ENCODE results near the gene ITM2C.
A peak's percentile ranks its signal among the peaks of the same experiment; 100 is the strongest.

ITM2C gene

DNA sequence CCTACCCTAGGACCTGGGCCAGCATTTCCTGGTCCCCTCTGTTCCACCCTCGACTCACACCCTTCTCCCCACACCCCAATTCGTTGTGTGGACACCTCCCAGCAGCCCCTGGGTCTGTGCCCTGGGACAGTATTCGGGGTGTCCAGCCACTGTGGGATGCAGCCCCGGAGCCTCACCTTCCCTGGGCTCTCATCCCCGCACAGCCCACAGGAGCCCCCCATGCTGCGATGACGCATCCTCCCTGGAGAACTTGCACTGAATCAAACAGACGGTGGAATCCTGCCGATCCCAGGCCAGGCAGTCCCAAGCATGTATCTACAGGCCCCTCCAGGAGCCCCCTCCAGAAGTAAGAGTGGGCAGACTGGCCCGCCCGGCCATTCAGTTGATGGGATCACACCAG lies 9.7 kb downstream of the ITM2C start:
- no peak for DNase-seq

DNA sequence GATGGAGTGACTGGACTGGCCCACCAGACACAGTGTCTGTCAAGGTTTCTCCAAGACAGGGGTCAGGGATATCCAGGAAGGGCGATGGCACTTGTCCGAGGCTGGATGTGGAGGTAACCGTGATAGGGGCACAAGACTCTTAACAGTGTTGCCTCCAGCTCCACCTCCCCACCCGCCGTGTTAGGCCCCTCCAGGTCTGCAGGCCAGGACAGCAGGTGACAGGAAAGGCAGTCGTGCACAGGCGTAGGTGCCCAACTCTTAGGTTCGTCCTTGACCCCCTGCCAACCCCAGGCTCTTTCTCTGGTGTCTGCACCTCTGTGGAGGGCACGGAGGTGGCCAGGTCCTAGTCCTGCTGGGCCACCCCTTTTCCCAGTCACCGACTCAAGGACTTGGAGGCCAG lies 10.1 kb downstream of the ITM2C start:
- DNase-seq: no peak

DNA sequence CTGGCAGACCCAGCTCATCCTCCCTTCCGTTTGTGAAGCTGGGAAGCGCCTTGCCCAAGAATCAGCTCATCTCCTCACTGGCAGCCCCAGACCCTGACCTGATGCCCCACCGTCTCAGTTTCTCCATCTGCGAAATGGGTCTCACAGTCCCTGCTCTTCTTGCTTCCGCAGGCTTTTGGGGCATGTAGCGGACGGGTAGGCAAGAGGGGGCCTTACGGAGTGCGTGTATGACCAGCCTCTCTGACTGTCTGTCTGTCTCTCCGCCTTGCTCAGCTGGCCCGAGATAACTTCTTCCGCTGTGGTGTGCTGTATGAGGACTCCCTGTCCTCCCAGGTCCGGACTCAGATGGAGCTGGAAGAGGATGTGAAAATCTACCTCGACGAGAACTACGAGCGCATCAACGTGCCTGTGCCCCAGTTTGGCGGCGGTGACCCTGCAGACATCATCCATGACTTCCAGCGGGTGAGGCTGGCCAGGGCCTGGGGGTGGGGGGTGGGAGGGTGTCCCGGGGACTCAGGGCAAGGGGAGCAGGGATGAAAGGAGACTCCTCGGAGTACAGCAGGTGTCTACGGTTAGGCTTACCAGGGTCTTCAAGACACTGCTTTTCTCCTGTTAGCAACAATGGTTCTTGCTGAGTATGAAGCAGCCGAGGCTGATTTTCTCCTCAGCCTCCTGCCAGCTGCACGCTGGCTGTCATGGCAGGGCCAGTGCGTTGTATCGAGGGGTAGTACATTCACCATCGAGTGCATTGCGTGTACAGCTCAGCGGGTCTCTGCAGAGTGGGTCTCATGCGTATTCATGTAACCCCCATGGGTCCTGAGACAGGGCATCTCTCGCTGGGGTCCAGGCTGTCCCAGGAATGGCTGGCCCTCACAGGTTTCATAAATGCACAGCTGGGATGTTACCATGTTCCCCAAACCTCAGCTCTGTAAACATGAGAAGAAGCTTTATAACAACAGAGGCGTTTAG lies 10.9 kb downstream of the ITM2C start:
- no peak for DNase-seq

DNA sequence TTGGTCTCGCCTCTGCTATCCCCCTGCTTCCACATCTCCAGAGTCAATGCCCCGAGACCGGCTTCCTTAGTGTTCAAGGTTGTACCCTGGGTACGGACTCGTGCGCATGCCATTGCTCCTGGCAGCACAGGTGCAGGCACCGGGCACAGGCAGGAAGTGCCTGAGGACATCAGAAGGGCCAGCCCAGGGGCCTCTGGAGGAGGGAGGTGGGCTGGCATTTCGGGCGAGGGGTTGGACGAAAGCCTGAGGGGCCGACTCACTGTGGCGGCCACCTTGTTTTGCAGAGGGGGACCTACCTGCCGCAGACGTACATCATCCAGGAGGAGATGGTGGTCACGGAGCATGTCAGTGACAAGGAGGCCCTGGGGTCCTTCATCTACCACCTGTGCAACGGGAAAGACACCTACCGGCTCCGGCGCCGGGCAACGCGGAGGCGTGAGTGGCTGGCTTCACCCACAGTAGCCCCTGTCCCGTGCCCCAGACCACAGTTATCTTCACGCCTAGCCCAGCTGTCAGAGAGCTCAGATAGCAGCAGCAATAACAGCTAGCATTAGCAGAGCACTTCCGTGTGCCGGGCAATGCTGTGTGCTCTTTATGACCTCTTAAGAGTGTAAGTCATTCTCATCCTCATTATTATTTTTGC lies 12.5 kb downstream of the ITM2C start:
- no peak for DNase-seq

DNA sequence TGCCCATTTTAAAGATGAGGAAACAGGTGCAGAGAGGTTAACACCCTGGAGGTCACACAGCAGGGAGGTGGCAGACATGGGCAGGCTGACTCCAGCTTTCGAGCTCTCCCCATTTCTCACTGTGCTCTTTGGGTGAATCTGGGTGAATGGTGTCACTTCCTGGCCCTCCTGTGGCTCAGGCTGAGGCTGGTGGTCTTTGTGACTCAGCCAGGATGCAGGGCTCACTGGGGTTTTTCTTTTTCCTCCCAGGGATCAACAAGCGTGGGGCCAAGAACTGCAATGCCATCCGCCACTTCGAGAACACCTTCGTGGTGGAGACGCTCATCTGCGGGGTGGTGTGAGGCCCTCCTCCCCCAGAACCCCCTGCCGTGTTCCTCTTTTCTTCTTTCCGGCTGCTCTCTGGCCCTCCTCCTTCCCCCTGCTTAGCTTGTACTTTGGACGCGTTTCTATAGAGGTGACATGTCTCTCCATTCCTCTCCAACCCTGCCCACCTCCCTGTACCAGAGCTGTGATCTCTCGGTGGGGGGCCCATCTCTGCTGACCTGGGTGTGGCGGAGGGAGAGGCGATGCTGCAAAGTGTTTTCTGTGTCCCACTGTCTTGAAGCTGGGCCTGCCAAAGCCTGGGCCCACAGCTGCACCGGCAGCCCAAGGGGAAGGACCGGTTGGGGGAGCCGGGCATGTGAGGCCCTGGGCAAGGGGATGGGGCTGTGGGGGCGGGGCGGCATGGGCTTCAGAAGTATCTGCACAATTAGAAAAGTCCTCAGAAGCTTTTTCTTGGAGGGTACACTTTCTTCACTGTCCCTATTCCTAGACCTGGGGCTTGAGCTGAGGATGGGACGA lies 13.2 kb downstream of the ITM2C start:
- no peak for DNase-seq

DNA sequence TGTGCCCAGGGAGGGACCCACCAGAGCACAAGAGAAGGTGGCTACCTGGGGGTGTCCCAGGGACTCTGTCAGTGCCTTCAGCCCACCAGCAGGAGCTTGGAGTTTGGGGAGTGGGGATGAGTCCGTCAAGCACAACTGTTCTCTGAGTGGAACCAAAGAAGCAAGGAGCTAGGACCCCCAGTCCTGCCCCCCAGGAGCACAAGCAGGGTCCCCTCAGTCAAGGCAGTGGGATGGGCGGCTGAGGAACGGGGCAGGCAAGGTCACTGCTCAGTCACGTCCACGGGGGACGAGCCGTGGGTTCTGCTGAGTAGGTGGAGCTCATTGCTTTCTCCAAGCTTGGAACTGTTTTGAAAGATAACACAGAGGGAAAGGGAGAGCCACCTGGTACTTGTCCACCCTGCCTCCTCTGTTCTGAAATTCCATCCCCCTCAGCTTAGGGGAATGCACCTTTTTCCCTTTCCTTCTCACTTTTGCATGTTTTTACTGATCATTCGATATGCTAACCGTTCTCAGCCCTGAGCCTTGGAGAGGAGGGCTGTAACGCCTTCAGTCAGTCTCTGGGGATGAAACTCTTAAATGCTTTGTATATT lies 14.0 kb downstream of the ITM2C start:
- no peak for DNase-seq

DNA sequence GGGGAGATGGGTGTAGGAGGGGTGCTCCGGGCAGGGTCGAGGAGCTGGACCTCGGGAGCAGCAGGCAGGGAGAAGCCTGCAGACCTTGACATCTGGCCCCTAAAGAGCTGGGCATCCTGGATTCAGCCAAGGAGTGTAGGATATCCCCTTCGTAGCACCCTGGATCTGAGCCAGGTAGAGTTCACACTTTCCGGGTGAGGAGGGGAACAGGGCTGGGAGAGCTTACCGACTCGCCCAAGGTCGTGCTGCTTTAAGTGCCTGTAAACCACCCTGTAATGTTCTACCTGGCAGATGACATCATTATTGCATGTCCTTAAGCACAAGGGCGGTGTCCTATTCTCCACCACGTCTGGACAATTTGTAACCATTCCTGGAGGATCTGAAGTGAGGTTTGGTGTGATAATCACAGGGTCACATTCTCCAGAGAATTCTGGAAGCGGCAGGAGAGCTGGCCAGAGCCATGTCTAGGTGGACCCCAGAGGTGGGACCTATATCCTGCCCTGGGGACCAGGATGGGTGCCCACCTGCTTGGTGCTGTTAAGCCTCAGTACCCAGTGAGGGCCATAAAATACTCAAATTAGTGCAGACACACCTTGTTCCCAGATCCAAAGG lies 14.6 kb downstream of the ITM2C start:
- peak; percentile 15 for DNase-seq

DNA sequence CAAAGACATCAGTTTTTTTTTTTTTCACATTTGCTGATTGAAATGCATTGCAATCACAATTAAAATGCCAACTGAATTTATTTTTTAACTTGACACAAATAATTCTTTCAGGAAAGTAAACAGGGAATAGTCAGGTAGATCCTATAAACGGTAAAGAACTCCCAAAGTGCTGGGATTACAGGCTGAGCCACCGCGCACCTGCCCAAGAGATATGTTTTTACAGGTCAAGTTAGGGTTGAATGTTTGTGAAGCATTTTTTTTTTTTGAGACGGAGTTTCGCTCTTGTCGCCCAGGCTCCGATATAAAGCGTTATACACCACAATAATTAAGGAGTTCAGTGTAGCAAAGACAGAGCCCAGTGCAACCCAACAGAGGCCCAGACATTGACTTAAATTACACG lies 15.1 kb downstream of the ITM2C start:
- DNase-seq: no peak

DNA sequence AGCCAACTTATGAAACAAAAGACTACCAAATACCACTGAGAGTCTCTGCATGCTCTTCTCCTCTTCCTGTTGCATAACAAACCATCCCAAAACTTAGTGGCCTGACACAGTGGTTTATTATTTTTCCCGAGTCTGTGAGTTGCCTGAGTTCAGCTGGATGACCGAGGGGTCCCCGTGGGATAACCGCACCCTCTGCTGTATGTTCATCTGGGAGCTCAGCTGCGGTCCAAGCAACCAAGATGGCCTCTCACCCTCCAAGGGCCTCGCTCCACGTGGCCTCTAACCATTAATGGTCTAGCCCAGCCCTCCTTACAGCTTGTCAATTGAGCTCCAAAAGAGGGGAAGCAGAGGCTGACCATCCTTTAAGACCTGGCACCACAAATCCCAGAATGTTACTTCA lies 17.1 kb downstream of the ITM2C start:
- no peak for DNase-seq

DNA sequence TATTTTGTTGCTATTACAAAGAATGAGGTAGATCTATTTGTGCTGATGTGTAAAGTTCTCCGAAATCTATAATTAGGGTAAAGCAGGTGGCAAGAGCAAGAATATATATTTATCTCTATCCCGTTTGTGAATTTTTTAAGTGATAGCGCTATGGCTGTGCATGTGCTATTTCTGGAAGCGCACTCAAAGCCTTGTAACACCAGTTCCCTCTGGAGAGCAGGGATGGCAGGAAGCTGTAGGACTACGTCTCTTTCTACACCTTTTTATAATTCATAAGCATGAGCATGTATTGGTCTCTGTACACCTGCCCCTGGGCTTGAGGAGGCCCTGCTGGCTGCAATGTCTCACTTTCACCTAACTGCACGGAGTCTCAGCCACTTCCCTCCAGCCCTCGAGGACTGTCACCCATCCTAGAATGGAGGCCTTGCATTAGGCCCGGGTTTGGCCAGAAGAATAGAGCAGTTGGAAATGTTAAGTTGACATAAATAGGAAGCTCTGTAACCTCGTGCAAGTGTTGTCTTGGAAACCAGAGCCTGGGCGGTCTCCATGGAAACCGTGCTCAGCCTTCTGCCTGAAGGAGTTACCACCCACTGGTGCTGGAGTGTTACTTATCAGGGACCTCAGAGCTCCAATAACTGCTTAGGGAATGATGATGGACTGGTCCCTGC lies 20.9 kb downstream of the ITM2C start:
- DNase-seq: no peak

DNA sequence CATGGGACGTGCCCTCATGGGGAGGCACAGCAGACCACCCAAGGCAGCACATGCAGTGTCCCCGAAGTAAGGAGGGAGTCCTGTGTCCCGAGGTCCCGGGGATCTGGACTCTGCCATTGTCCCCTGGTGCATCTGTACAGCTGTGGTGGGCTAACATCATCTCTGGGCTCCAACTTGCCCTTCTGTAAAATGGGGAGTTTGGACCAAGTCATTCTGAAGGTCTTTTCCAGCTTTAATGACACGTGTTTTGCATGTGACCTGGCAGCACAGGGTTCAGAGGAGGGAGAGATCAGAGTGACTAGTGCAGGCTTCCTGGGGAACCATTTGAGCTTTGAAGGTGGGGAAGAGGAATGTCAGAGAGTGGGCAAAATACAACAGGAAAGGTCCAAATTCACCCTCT lies 21.5 kb downstream of the ITM2C start:
- DNase-seq: no peak

DNA sequence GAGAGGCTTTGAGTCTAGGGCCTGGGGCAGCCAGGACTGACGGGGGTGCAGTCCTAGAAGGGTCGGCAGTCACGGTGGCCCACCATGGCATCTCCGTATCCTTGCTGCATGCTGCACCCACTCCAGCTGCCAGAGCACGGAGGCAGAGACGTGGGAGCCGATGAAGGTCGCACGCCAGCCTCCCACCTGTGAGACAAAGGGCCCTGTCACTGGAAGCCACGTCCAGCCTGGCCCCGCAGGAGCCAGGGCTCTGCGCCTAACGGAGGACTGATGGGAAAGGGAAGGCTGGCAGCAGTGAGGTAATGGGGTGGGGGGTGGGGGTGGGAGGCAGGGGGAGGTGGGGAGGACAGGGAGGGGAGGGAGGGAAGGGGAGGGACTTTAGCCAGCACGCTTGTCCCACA lies 21.9 kb downstream of the ITM2C start:
- no peak for DNase-seq

DNA sequence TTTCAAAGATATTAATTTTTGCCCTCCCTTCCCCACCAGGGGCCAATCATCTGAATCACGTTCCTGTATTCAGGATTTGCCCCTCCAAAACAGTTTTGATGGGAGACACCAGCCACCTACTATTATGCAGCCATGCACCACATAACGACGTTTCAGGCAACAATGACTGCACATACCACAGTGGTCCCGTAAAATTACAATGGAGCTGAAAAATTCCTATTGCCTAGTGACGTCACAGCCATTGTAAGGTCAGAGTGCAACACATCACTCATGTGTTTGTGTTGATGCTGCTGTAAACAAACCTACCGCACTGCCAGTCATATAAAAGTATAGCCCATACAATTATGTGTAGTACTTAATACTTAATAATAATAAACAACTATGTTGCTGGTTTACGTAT lies 22.6 kb downstream of the ITM2C start:
- DNase-seq: no peak

DNA sequence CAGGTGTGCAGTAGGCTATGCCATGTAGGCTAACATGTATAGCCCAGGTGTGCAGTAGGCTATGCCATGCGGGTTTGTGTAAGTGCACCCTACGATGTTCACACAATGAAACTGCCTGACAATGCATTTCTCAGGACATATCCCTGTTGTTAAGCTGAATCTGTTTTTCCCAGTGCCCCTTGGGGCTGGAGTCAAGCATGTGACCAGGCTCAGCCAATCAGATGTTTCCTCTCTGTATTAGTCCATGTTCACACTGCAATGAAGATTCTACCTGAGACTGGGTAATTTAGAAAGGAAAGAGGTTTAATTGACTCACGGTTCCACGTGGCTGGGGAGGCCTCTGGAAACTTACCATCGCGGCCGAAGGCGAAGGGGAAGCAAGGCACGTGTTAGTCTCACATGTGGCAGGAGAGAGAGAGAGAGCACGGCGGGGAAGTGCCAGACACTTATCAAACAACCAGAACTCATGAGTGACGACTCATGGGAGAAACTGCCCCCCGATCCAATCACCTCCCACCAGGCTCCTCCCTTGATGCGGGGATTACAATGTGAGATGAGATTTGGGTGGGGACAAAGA lies 24.2 kb downstream of the ITM2C start:
- DNase-seq: no peak

DNA sequence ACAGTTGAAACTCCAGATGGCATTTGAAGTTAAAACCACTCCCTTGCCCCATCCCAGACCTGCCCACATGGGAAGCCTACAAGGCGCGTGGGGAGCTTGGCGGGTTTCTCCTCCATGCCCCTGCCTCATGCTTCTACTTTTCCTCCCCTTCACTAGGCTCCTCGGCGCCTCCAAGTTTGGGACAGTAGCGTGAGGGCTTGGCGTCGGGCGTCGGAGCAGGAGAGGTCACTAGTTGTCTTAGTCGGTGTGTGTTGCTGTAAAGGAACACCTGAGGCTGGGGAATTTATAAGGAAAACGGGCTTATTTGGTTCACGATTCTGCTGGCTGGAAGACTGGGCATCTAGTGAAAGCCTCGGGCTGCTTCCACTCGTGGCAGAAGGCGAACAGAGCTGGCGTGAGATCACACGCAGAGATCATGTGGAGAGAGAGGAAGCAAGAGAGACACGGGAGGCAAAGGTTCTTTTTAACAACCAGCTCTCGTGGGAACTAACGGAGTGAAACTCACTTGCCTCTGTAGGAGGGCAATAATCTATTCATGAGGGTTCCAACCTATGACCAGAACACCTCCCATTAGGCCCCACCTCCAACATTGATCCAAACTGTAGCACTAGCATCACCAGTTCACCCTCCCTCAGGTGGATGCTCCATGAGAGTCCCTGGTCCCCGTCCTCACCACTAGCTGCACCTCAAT lies 25.3 kb downstream of the ITM2C start:
- DNase-seq: no peak

DNA sequence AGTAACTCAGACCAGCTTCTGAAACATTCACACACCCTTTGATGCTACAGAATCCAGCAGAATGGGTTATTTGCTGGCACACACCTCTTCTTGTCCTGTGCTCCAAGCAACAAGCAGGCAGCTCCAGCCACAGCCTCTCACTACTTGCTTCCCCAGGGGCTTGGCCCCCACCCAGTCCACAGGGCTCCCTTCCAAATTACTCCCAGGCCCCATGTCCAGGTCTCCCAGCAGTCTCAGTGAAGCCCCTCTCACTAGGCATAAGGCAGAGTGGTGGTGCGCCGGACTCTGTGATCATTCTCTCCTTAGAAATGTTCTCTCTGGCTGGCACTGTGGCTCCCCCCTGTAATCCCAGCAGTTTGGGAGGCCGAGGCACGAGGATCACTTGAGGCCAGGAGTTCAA lies 25.9 kb downstream of the ITM2C start:
- no peak for DNase-seq

DNA sequence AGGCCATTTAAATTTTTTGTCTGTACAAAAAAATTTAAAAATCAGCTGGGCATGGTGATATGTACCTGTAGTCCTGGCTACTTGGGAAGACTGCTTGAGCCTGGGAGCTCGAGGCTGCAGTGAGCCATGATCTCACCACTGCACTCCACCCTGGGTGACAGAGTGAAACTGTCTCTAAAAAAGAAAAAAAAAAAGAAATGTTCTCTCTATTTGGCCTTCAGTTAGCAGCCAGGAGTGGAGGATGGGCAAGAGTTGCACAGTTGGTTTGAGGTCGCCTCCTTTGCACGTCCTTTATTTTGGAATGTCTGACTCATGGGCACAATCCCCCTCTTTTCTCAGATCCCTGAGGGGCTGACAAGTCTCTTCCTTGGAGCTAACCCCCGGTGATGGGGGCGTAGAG lies 26.3 kb downstream of the ITM2C start:
- peak; percentile 20 for DNase-seq

DNA sequence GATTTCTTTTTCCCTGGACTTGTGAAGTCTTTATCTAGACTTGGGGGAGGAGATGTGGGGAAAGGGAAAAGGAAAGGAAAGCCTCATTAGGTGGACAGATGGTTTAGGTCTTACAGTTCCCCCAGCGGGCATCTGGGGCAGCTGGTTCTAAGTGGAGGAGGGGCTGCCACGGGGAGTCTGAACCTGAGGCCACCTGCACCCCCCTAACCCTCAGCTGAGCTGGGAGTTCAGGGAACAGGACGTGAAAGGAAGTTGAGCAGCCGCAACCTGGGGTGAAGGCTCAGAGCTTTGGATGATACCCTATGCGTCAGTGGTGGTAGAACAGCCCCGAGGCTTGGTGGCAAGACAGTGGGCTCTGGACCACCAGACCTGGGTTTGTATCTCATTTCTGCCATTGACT lies 26.8 kb downstream of the ITM2C start:
- peak; percentile 37 for DNase-seq

DNA sequence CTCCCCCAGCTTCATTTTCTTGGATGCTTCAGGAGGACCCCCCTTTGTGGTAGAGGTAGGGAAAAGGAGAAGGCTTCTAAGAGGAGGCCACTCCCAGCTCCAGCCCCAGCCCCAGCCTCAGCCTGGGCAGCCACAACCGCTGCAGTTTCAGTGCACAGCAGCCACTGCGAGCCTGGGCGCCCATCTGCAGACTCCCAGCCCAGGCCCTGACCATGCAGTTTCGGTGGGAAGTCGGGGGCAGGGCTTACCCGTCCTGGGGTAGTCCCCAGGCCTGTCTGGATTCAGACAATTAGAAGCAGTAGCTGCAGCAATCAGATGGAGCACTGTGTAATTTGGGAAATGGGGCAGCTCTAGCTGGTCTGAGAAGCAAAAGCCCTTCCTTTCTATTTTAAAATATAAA lies 28.6 kb downstream of the ITM2C start:
- DNase-seq: no peak

DNA sequence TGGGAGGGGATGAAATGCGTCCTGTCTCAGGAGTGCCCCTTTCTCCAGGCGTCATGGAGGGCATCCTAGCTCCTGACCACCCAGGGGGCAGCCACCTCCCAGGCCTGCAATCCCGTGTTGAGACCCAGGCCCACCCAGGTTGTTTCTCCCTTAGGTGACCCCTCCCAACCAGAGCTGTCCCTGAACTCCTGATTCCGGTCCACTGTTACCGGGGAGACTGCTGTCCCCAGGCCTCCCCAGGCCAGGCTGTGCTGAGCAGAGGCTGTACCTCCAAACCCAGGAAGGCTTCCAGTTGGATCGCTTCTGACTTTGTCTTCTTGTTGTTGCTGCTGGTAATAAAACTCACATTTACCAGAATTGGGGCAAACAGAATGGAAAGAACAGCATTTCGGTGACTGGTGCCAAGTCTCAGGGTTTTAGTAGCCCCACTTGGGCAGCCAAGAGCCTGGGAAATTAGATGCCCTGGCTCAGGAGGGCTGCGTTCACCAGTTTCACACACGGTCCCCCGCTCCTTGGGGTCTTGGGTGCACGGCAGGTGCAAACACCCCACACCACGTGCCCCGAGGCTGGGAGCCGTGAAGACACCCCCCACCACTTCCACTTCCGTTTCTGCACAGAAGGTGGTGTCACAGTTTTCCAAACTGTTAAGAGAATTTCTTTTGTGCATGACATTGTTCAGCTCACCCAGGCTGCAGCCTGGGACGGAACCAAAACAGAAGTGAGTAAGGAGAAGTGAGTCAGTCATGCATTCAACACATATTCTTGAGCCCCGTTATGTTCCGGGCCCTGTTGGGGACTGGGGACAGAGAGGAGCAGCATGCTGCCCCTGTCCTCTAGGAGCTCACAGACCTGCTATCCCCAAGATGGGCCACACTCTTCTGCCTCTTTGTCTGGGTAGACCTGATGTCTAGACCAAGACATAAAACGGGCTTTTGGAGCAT lies 29.4 kb downstream of the ITM2C start:
- no peak for DNase-seq

All from NCI-H2171 treated with DMSO at 0.1 percent for 48 hours (cell line).